ENCODE data around the gene LPIN1.

LPIN1 gene

DNA sequence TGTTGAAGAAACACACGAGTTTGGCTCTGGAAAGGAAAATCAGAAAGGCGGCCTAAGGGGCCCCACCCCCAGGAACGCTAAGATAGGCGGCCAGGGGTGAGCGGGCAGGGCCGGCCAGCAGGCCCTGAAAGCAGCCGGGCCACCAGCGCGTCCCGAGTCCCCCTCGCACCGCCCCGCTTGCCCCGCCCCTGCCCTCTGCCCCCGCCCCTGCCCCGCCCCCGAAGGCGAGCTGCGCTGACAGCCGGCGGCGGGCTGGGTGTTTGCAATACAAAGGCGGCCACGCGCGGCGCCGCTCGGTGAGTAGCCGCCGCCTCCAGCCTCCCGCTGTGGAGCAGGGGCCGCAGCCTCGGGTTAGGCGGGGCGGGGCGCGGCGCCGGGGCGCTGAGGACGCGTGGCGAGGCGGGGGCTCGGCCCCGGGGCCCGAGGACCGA is at the start of gene LPIN1:
TSS of gene LPIN1 (plus strand) at position 257 of the 431 bp plus-strand sequence. CDS start 18,910 bp downstream, outside the sequence.
- Mint-ChIP-seq H3K9me3 (no peaks in the 10 kb centered on the region), H3K27me3 (no peaks in the 10 kb centered on the region), H3K4me3 (peak within 1 kb of the TSS; percentile 82), H3K27ac (ENCODE audit: low read depth) (peak within 1 kb of the TSS; percentile 92), H3K36me3 (ENCODE audit: insufficient read depth) (peaks cover 14% of the 10 kb centered on the region), H3K4me1 (peaks cover 69% of the 10 kb centered on the region)
- ATAC-seq (replicated peaks; ENCODE audit: extremely low read depth, poor library complexity, severe bottlenecking) (peak; percentile 61), DNase-seq (ENCODE audit: low spot score in 2 of 2) (peak; percentile 70 to 76)

DNA sequence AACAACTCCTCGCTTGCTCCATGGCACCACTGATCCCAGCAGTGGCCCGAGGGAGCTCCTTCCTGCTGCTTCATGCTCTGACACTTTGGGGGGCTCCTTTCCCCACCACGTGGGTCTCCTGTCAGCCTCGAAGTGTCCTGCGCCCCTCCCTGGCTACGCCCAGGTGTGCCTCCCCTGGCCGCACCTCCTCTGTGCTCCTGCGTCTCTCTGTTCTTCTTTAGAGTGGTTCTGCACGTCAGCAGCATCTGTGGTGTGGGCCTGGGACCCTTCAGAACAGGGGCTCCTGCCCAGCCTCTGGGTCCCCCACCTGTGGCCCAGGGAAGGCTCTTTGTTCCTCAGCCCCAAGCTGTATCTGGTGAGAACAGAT is 49.7 kb upstream of the LPIN1 start:
- H3K27me3 Mint-ChIP-seq = no peaks in the 10 kb centered on the region
- H3K36me3 Mint-ChIP-seq (ENCODE audit: insufficient read depth) = no peaks in the 10 kb centered on the region
- no peak overlapping the region for H3K27ac Mint-ChIP-seq (ENCODE audit: low read depth)
- H3K9me3 Mint-ChIP-seq = no peaks in the 10 kb centered on the region
- H3K4me3 Mint-ChIP-seq = no peak overlapping the region
- ATAC-seq (replicated peaks; ENCODE audit: extremely low read depth, poor library complexity, severe bottlenecking) (no peak), DNase-seq (ENCODE audit: low spot score in 2 of 2) (no peak)
- H3K4me1 Mint-ChIP-seq = peaks cover 4% of the 10 kb centered on the region

GRCh38 chr2:11697103-11697871 is 49.1 kb upstream of the LPIN1 start:
- peaks cover 4% of the 10 kb centered on the region for H3K4me1 Mint-ChIP-seq
- no peaks in the 10 kb centered on the region for H3K36me3 Mint-ChIP-seq (ENCODE audit: insufficient read depth)
- H3K27ac Mint-ChIP-seq (ENCODE audit: low read depth) = no peak overlapping the region
- H3K4me3 Mint-ChIP-seq = no peak overlapping the region
- ATAC-seq (replicated peaks; ENCODE audit: extremely low read depth, poor library complexity, severe bottlenecking) (no peak), DNase-seq (ENCODE audit: low spot score in 2 of 2) (no peak)
- H3K9me3 Mint-ChIP-seq = no peaks in the 10 kb centered on the region
- H3K27me3 Mint-ChIP-seq = no peaks in the 10 kb centered on the region

- Mint-ChIP-seq H3K27me3 (no peaks in the 10 kb centered on the region), H3K9me3 (no peaks in the 10 kb centered on the region), H3K4me3 (no peak overlapping the region), H3K36me3 (ENCODE audit: insufficient read depth) (no peaks in the 10 kb centered on the region), H3K27ac (ENCODE audit: low read depth) (no peak overlapping the region), H3K4me1 (no peaks in the 10 kb centered on the region)
- no peak for ATAC-seq (replicated peaks; ENCODE audit: extremely low read depth, poor library complexity, severe bottlenecking)
- DNase-seq (ENCODE audit: low spot score in 2 of 2) = no peak
Observed at GRCh38 chr2:11698009-11698922, 48.2 kb upstream of the LPIN1 start.

DNA sequence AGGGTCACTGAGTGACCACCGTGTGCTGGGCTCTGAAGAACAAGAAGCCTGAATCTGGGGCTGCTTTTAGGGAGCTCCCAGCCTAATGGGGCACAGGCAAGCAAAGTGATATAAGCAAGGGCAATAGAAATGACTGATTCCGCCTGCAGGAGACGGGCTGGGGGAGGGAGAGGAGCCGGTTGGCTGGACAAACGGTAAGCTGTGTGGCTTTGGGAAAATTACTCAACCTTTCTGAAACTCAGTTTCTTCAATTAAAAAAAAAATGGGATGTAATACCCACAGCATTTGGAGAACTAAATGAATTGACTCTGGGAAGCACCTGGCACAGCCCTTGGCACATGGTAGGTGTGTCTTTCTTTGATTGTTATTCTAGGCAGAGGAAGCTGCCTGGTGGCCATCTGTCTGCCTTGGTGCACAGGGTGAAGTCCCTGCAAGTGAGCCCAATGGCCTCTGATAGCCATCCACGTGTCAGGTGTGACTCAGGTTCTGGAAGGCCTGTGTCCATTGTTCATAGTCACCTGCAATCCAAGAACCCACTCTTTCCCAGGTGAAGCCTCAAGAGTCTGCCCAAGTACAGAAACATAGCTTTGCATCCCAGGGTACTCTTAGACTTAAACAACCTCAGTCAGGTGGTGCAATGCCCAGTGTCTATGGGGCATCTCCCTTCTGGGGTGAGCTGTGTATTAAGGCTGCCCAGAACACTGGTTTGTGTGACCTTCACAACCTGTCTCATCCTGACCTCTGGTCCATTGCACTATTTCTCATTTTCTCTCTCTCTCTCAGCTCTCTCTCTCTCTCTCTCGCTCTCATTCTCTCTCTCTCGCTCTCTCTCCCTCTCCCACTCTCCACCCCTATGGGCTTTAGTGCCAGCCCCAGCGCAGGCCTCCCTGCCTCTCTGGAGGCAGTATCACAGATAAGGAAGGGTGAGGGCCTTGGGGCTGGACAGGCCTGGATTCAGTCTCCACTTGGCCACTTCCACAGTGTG is 46.5 kb upstream of the LPIN1 start:
- Mint-ChIP-seq H3K27ac (ENCODE audit: low read depth) (no peak overlapping the region), H3K27me3 (no peaks in the 10 kb centered on the region), H3K36me3 (ENCODE audit: insufficient read depth) (no peaks in the 10 kb centered on the region), H3K9me3 (no peaks in the 10 kb centered on the region), H3K4me3 (no peak overlapping the region), H3K4me1 (no peaks in the 10 kb centered on the region)
- DNase-seq (ENCODE audit: low spot score in 2 of 2) (no peak), ATAC-seq (replicated peaks; ENCODE audit: extremely low read depth, poor library complexity, severe bottlenecking) (no peak)

DNA sequence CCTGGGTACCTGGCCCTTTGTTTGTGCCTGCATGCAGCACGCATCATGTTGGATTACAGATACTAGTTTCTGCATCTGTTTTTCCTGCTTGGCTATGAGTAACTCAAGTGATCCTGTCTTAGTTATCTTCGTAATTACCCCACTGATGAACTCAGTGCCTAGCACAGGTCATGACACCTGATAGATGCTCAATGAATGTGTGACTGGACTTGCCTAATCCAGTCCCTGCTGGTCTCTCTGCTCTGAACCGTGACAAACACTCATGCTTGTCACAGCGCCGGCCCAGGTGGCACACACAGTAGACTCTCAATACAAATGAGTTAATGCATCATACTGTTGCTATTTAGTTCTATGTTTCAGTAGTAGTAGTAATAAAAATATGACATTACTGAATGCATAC is 45.2 kb upstream of the LPIN1 start:
- no peaks in the 10 kb centered on the region for H3K9me3 Mint-ChIP-seq
- no peak for DNase-seq (ENCODE audit: low spot score in 2 of 2)
- H3K27ac Mint-ChIP-seq (ENCODE audit: low read depth) = no peak overlapping the region
- no peak for ATAC-seq (replicated peaks; ENCODE audit: extremely low read depth, poor library complexity, severe bottlenecking)
- no peaks in the 10 kb centered on the region for H3K4me1 Mint-ChIP-seq
- H3K36me3 Mint-ChIP-seq (ENCODE audit: insufficient read depth) = no peaks in the 10 kb centered on the region
- H3K4me3 Mint-ChIP-seq = no peak overlapping the region
- no peaks in the 10 kb centered on the region for H3K27me3 Mint-ChIP-seq

- Mint-ChIP-seq H3K27me3 (no peaks in the 10 kb centered on the region), H3K9me3 (no peaks in the 10 kb centered on the region)
- no peak for ATAC-seq (replicated peaks; ENCODE audit: extremely low read depth, poor library complexity, severe bottlenecking)
Observed at GRCh38 chr2:11701751-11702301, 44.6 kb upstream of the LPIN1 start.

GRCh38 chr2:11702946-11703345 is 43.5 kb upstream of the LPIN1 start:
- ATAC-seq (replicated peaks; ENCODE audit: extremely low read depth, poor library complexity, severe bottlenecking) = no peak
- Mint-ChIP-seq H3K4me1 (no peaks in the 10 kb centered on the region), H3K27me3 (no peaks in the 10 kb centered on the region), H3K4me3 (no peak overlapping the region), H3K36me3 (ENCODE audit: insufficient read depth) (no peaks in the 10 kb centered on the region), H3K27ac (ENCODE audit: low read depth) (no peak overlapping the region), H3K9me3 (no peaks in the 10 kb centered on the region)
- no peak for DNase-seq (ENCODE audit: low spot score in 2 of 2)

More at GRCh38 chr2:11701751-11702301, 44.6 kb upstream of the LPIN1 start:
- no peak for DNase-seq (ENCODE audit: low spot score in 2 of 2)
- H3K4me3 Mint-ChIP-seq = no peak overlapping the region
- no peak overlapping the region for H3K27ac Mint-ChIP-seq (ENCODE audit: low read depth)
- no peaks in the 10 kb centered on the region for H3K36me3 Mint-ChIP-seq (ENCODE audit: insufficient read depth)
- H3K4me1 Mint-ChIP-seq = no peaks in the 10 kb centered on the region

GRCh38 chr2:11703700-11704099 is 42.7 kb upstream of the LPIN1 start:
- no peaks in the 10 kb centered on the region for H3K36me3 Mint-ChIP-seq (ENCODE audit: insufficient read depth)
- no peak overlapping the region for H3K27ac Mint-ChIP-seq (ENCODE audit: low read depth)
- H3K9me3 Mint-ChIP-seq = no peaks in the 10 kb centered on the region
- no peaks in the 10 kb centered on the region for H3K27me3 Mint-ChIP-seq
- DNase-seq (ENCODE audit: low spot score in 2 of 2) = no peak
- no peaks in the 10 kb centered on the region for H3K4me1 Mint-ChIP-seq
- ATAC-seq (replicated peaks; ENCODE audit: extremely low read depth, poor library complexity, severe bottlenecking) = no peak
- H3K4me3 Mint-ChIP-seq = no peak overlapping the region

GRCh38 chr2:11705063-11705462 is 41.4 kb upstream of the LPIN1 start:
- Mint-ChIP-seq H3K27me3 (no peaks in the 10 kb centered on the region), H3K4me3 (no peak overlapping the region), H3K36me3 (ENCODE audit: insufficient read depth) (no peaks in the 10 kb centered on the region), H3K27ac (ENCODE audit: low read depth) (no peak overlapping the region), H3K9me3 (no peaks in the 10 kb centered on the region), H3K4me1 (no peaks in the 10 kb centered on the region)
- ATAC-seq (replicated peaks; ENCODE audit: extremely low read depth, poor library complexity, severe bottlenecking) = no peak
- DNase-seq (ENCODE audit: low spot score in 2 of 2) = no peak

- Mint-ChIP-seq H3K9me3 (no peaks in the 10 kb centered on the region), H3K27ac (ENCODE audit: low read depth) (no peak overlapping the region), H3K27me3 (no peaks in the 10 kb centered on the region), H3K4me1 (no peaks in the 10 kb centered on the region), H3K4me3 (no peak overlapping the region), H3K36me3 (ENCODE audit: insufficient read depth) (no peaks in the 10 kb centered on the region)
- no peak for DNase-seq (ENCODE audit: low spot score in 2 of 2)
- ATAC-seq (replicated peaks; ENCODE audit: extremely low read depth, poor library complexity, severe bottlenecking) = no peak
Observed at GRCh38 chr2:11705711-11706110, 40.7 kb upstream of the LPIN1 start.

- Mint-ChIP-seq H3K4me3 (no peak overlapping the region), H3K4me1 (no peaks in the 10 kb centered on the region), H3K9me3 (no peaks in the 10 kb centered on the region), H3K27ac (ENCODE audit: low read depth) (no peak overlapping the region), H3K36me3 (ENCODE audit: insufficient read depth) (no peaks in the 10 kb centered on the region), H3K27me3 (no peaks in the 10 kb centered on the region)
- no peak for DNase-seq (ENCODE audit: low spot score in 2 of 2)
- no peak for ATAC-seq (replicated peaks; ENCODE audit: extremely low read depth, poor library complexity, severe bottlenecking)
Observed at GRCh38 chr2:11708106-11708505, 38.3 kb upstream of the LPIN1 start.

Data from central memory CD8-positive, alpha-beta T cell (primary cell).